ENCODE measurements around the gene ACTL8. TPM values are rescaled to one million over a fixed set of nuclear protein-coding genes. Genes with fewer than 3 reads are reported as not detected.

The ACTL8 gene
- total RNA-seq, 2 experiments from 2014 or later, result not detected

DNA sequence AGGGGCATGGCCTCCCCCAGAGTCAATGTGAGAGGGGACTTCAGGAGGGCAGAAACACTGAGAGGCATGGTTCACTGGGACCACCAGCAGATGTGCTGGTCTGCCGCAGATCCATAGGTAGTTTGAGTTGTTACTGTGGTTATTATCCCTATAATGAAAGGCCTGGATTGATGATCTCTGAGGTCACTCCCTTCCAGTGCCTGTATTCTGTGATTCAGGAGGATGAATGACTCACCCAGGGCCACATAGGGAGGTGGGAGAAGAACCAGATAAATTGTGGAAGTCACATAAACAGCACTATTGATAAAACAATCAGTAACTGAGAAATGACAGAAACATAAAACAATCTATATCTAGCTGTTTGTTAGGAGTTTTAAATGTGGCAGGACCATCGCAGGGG is 22.7 kb upstream of the ACTL8 start:
- no peaks in the 10 kb centered on the region for H3K4me1 Mint-ChIP-seq (ENCODE audit: low read depth)
- ChIA-PET CTCF (no interaction called here), POLR2A (no interaction called here)
- no peak overlapping the region for H3K27ac Mint-ChIP-seq
- no peak overlapping the region for H3K4me3 Mint-ChIP-seq
- TF ChIP-seq, protein P1, sequence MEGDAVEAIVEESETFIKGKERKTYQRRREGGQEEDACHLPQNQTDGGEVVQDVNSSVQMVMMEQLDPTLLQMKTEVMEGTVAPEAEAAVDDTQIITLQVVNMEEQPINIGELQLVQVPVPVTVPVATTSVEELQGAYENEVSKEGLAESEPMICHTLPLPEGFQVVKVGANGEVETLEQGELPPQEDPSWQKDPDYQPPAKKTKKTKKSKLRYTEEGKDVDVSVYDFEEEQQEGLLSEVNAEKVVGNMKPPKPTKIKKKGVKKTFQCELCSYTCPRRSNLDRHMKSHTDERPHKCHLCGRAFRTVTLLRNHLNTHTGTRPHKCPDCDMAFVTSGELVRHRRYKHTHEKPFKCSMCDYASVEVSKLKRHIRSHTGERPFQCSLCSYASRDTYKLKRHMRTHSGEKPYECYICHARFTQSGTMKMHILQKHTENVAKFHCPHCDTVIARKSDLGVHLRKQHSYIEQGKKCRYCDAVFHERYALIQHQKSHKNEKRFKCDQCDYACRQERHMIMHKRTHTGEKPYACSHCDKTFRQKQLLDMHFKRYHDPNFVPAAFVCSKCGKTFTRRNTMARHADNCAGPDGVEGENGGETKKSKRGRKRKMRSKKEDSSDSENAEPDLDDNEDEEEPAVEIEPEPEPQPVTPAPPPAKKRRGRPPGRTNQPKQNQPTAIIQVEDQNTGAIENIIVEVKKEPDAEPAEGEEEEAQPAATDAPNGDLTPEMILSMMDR (IDR thresholded peaks at IDR 0.05), result no peak
- Histone ChIP-seq H3K36me3 (ENCODE audit: insufficient read depth, low read length) (no peaks in the 10 kb centered on the region), H3K9me3 (ENCODE audit: control insufficient read depth in 1 of 2, insufficient read depth in 1 of 2, low read length in 2 of 2) (peaks cover 0 to 12% of the 10 kb centered on the region in 2 experiments), H3K27ac (ENCODE audit: low read depth in 1 of 2, low read length in 2 of 2) (no peak overlapping the region), H3K4me1 (ENCODE audit: insufficient read depth, low read length) (no peaks in the 10 kb centered on the region), H3K4me3 (ENCODE audit: low read length) (no peak overlapping the region), H3K27me3 (ENCODE audit: control insufficient read depth in 1 of 2, insufficient read depth in 2 of 2, low read length in 2 of 2) (no peaks in the 10 kb centered on the region)
- intact Hi-C loops (cut with DNase I, micrococcal nuclease), result no loop called here
- DNase-seq (no peak), ATAC-seq (ENCODE audit: poor library complexity) (no peak)
- no peaks in the 10 kb centered on the region for H3K36me3 Mint-ChIP-seq (ENCODE audit: low read depth)
- H3K27me3 Mint-ChIP-seq, result no peaks in the 10 kb centered on the region
- H3K9me3 Mint-ChIP-seq, result no peaks in the 10 kb centered on the region

DNA sequence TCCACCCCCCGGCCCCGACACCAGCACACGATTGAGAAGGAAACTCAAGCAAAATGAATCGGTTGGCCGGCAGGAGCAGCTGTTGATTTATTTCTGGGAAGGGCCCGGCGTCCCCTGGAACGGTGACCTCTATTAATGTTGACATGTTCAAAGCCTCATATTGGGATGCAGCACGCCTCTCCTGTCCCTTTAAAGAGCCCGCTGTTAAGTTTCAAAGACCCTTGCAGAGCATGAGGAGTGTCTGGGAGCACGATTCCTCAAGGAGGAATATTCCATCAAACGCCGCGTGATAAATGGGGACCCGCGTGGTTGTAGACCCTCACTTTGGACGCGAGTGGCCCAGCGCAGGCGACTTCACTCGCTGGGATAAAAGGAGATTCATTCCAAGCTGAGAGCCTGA is 21.5 kb upstream of the ACTL8 start:
- H3K4me3 ChIP-seq (ENCODE audit: low read length), result no peak overlapping the region
- ATAC-seq (ENCODE audit: poor library complexity) (no peak), DNase-seq (no peak)
- no peaks in the 10 kb centered on the region for H3K4me1 ChIP-seq (ENCODE audit: insufficient read depth, low read length)
- ChIA-PET CTCF (no interaction called here), POLR2A (no interaction called here)
- no peaks in the 10 kb centered on the region for H3K36me3 ChIP-seq (ENCODE audit: insufficient read depth, low read length)
- no peaks in the 10 kb centered on the region for H3K27me3 Mint-ChIP-seq
- no peaks in the 10 kb centered on the region for H3K4me1 Mint-ChIP-seq (ENCODE audit: low read depth)
- no peaks in the 10 kb centered on the region for H3K9me3 Mint-ChIP-seq
- H3K27me3 ChIP-seq (ENCODE audit: control insufficient read depth in 1 of 2, insufficient read depth in 2 of 2, low read length in 2 of 2), result no peaks in the 10 kb centered on the region
- TF ChIP-seq, protein P1 (IDR thresholded peaks at IDR 0.05), result no peak
- no peaks in the 10 kb centered on the region for H3K36me3 Mint-ChIP-seq (ENCODE audit: low read depth)
- no peak overlapping the region for H3K27ac ChIP-seq (ENCODE audit: low read depth in 1 of 2, low read length in 2 of 2)
- H3K27ac Mint-ChIP-seq, result no peak overlapping the region
- H3K4me3 Mint-ChIP-seq, result no peak overlapping the region
- peaks cover 0 to 7% of the 10 kb centered on the region in 2 experiments for H3K9me3 ChIP-seq (ENCODE audit: control insufficient read depth in 1 of 2, insufficient read depth in 1 of 2, low read length in 2 of 2)
- intact Hi-C loops (cut with DNase I, micrococcal nuclease), result no loop called here

DNA sequence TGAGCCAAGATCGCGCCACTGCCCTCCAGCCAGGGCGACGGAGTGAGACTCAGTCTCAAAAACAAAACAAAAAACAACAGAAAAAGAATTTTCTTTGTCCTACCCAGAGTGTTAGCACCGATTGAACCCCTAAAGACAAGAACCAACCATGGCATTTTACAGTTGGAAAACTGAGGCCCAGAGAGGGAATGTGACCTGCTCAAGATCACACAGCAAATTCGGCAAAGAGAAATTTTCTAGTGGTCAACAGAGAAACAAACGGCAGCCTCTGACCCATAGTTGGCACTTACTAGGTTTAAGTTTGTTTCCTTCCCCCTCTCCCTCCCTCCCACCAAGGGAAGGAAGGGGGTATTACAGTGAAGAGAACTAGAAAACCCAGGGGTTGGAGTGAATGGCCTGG is 20.5 kb upstream of the ACTL8 start:
- DNase-seq, result no peak
- H3K4me3 Mint-ChIP-seq, result no peak overlapping the region
- intact Hi-C loops (cut with DNase I, micrococcal nuclease), result no loop called here
- H3K4me3 ChIP-seq (ENCODE audit: low read length), result no peak overlapping the region
- H3K4me1 Mint-ChIP-seq (ENCODE audit: low read depth), result no peaks in the 10 kb centered on the region
- H3K9me3 Mint-ChIP-seq, result no peaks in the 10 kb centered on the region
- no peak for ATAC-seq (ENCODE audit: poor library complexity)
- CTCF ChIA-PET, result no interaction called here
- H3K4me1 ChIP-seq (ENCODE audit: insufficient read depth, low read length), result no peaks in the 10 kb centered on the region
- no peaks in the 10 kb centered on the region for H3K36me3 ChIP-seq (ENCODE audit: insufficient read depth, low read length)
- no peak overlapping the region for H3K27ac ChIP-seq (ENCODE audit: low read depth in 1 of 2, low read length in 2 of 2)
- TF ChIP-seq, protein P1 (IDR thresholded peaks at IDR 0.05), result no peak
- peaks cover 0 to 8% of the 10 kb centered on the region in 2 experiments for H3K9me3 ChIP-seq (ENCODE audit: control insufficient read depth in 1 of 2, insufficient read depth in 1 of 2, low read length in 2 of 2)
- POLR2A ChIA-PET, result no interaction called here
- no peak overlapping the region for H3K27ac Mint-ChIP-seq
- H3K27me3 ChIP-seq (ENCODE audit: control insufficient read depth in 1 of 2, insufficient read depth in 2 of 2, low read length in 2 of 2), result no peaks in the 10 kb centered on the region
- H3K36me3 Mint-ChIP-seq (ENCODE audit: low read depth), result no peaks in the 10 kb centered on the region
- H3K27me3 Mint-ChIP-seq, result no peaks in the 10 kb centered on the region
